Renal pelvis (tissue), 4 donors: Measurements from ENCODE around the gene MACF1. TPM values are rescaled to one million over a fixed set of nuclear protein-coding genes. Genes with fewer than 3 reads are reported as not detected.
"Not testable (repeated sequence)": the region's sequence is repeated elsewhere in the genome, so short reads cannot be mapped to it uniquely, and the experiment has no call there.

Experiments
- DNase-seq: peaks from one replicate; pipeline ENCODE4 v3.0.0-alpha.2; 2013
- polyA plus RNA-seq, 3 donors: library from polyadenylated mRNA; unstranded; fragments of 120-200 nt; gene quantifications; one replicate each; pipeline ENCODE4 v1.2.1, GENCODE V29; 2013; ENCODE audit not compliant: insufficient read length in 3 of 3

The MACF1 gene
- polyA plus RNA-seq, 3 donors, result 227 to 318 (median 276) TPM

- no peak for DNase-seq
Observed at GRCh38 chr1:39489567-39490239, 285.2 kb downstream of the MACF1 start.

DNA sequence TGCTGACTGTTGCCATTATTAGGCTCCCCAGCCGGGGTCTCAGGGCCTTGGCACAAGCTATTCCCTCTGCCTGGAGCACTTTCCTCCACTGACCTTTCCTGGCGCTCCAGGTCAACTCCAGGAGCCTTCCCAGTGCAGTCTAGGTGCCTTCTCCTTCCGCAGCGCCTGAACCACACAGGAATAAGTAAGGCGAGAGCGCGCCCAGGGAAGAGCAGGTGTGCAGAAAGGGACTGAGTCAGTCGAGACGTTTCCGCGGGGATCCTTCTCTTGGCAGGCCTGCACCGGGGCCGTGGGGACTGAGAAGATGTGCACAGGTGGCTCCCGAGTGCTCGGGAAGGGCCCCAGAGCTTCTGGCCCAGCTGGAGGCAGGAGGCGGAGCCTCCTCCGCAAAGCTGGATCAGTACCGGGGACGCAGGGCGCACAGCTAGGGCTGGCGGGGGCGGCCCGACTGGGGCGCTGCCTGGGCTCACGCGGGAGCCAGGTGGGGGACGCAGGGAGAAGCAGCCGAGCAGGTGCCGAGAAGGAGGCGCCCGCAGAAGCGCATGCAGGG, 286.2 kb downstream of the MACF1 start:
- DNase-seq, result no peak

DNA sequence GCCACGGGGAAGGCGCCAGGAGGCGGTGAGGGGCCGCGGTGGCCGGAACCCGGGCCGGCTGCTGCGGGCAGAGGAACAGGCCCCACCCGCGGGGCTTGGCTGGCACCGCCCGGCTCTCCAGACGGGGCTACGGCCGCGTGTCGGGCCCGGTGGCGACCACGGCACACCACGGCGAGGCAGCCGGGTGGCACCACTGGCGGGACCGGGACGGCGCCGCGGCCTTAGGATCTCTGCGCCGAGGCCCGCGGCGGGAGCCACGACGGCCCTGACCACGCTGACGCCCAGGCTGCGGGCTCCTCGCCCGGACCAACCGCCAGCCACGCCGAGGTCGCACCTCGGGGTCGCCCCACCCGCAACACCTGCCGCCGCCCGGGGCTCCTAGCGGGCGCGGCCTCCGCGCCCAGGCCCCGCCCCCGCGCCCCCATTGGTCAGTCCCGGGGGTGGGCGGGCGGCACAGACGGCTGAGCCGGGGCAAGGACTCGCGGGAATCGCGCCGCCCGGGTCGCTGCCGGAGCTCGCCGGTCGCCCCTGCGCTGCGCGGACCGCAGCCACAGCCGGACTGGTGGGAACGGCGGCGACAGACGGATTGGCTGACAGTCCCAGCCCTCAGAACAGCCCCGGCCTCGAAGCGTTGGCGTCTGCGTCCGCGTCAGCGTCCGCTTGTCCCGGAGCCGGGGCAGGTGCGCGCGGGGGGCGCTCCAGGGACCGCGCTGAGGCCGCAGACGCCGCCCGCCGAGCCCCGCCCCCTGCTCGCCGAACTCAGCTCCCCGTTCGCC, 286.8 kb downstream of the MACF1 start, which contains the start of gene BMP8A:
Gene BMP8A, plus strand, starts transcription at position 491 of the 776 bp plus-strand sequence. CDS start 356 bp downstream, outside the sequence.
- peak; percentile 56 for DNase-seq

DNA sequence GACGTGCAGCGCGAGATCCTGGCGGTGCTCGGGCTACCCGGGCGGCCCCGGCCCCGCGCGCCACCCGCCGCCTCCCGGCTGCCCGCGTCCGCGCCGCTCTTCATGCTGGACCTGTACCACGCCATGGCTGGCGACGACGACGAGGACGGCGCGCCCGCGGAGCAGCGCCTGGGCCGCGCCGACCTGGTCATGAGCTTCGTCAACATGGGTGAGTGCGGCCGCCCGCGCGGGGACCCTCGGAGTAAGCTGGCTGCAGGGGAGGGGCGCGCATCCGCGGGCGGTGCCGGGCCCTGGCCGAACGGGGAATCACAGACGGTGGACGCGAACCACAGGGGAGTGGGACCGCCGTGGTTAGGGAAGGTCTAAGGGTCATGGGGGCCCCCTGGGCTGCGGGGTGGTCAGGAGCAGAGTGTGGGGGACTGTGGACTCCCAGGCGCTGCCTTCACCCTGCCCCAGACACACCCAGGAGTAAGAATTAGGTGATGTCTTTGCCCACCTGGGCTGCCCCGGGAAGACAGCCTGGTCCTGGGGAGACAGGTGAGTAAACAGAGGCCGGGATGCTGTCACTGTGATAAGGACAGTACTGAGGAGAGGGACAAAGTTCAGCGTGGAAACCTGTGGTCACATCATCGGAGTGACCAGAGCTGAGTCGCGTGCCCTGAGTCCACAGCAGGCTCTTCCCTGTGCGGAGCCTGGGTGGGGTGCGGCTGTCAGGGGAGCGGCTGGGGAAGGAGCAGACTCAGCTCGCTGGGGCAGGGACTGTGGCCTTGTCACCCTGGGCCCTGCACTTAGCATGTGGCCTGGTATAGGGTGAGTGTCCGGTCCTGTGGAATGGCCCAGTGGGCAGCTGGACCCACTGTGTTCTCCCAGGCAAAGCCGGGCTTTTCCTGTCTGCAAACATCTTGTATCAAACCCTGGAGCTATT, 287.9 kb downstream of the MACF1 start:
- DNase-seq, result not testable (repeated sequence)

- not testable (repeated sequence) for DNase-seq
Observed at GRCh38 chr1:39493043-39493810, 288.7 kb downstream of the MACF1 start.

DNA sequence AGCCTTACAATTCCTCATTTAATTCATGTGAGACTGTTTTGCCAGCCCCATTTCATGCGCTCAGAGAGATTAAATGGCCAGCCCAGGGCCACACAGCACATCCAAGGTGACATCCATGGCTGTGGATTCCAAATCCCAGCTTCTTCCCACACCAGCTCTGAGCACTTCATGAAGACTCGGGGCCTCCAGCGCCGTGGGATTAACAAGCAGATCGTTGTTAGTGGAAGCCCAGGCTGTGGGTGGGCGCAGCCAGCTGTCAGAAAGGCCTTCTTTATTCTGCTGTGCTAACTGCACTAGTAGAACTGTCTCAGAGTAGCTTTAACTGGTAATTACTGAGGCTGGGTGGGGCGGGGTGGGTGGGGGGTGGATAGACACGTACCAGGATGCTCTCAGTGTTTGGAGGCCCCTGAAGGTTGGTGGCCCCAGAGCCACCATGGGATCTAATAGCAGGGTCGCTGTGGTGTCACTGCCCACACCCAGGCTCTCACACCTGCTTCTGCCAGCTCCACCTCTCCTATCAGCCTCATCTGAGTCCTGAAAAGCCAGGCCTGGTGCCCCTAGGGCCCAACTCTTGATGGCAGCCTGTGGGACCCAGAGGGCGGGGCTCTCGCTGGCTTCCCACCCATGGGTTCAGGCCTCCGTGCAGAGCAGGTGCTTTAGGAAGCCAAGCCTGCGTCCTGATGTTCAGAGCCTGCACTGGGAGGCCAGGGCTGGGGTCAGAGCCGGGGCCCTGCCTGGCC, 290.3 kb downstream of the MACF1 start:
- DNase-seq, result no peak

DNA sequence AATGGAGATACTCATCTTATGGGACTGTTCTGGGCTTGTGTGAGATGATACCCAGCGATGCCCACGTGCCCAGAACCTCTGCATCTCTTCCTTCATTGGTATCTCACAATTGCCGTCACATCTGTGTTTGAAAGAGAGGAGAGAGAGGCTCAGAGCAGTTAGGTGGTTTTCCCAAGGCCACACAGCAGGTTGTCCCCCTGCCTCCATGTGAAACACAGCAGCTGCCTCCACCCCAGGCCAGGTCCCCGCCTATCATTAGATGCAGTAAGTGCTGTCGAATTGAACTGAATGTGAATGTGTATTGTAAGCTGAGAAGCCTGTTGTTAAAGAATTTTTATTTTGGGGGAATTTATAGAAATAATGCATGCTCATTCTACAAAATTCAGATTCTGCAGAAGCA, 292.0 kb downstream of the MACF1 start:
- DNase-seq, result not testable (repeated sequence)

DNA sequence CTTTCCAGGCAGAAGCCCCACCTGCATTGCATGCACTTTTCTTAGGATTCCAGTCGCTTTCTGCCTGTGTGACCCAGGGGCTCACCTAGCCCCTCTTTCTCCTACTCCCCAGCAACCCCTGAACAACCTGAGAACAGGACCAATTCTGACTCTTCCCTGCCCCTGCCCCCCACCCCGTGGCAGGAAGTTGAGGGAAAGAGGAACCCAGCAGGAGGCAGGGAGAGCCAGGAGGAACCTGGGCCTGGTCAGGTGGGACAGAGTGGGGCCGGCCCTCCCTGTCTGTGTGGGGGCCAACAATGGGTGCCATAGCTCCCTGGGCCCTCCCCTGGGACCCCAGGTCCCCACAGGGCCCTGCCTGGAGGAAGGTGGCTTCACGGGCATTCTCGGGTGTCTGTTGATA, 293.1 kb downstream of the MACF1 start:
- DNase-seq, result no peak

DNA sequence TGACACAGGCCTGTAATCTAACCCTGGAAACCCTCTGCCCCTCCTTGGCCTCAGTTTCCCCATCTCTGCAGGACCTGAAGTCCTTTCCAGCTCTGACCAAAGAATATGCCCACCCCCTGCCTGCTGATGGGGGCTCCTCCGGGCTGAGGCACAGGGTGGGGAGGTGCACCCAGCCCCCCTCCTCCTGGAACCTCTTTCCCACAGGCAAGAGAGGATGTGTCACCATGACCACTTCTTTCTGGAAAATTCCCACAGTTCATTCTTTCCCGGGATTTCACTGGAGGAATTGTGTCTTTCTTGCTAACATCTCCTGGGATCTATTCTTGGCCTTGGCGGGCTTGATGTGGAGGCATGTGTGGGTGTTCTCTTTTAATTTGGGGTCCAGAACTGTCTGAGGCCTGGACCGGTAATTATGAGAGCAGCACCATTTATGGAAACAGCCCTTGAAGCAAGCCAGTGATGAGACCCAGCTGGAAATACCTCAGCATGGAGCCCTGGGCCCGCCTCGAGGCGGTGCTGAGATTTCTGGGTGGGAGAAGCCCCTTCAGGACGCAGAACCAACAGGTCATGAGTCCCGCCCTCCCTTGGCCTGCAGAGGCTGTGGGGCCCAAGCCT, 293.7 kb downstream of the MACF1 start:
- DNase-seq, result peak; percentile 65

GRCh38 chr1:39498821-39499220, 294.3 kb downstream of the MACF1 start:
- DNase-seq, result not testable (repeated sequence)

DNA sequence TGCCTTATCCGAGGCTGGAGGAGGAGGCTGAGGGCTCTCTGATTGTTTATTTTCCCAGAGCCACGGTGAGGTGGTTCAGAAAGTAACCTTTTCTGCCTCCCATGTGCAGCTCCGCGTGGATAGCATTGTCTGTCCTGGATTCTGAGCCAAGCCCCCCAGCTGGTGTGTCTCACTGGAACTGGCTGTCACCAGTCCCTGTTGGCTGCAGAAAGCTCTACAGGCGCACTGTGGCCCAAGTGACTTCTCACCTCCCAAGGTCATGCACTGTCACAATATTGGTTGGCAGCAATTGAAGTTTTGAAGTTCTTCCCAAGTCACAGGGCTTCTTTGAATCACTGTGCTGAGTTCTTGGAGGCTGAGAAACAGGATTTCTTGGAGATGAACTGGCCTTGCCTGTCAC, 295.2 kb downstream of the MACF1 start:
- no peak for DNase-seq

DNA sequence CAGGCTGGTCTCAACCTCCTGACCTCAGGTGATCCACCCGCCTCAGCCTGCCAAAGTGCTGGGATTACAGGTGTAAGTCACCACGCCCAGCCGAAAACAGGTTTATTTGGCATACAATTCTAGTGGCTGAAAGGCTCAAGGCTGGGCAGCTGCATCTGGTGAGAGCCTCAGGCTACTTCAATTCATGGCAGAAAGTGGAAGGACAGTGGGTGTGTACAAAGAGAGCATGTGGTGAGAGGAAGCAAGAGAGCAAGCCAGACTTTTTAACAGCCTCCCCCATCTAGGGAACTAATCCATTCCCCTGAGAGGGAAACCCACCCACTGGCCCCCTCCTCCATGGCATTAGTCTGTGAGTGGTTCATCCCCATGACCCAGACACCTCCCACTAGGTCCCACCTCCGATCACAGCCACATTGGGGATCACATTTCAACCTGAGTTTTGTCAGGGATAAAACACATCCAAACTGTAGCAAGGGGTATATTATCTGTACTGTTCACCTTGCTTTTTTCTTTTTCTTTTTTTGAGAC, 296.4 kb downstream of the MACF1 start:
- no peak for DNase-seq

GRCh38 chr1:39501666-39502065, 297.2 kb downstream of the MACF1 start:
- no peak for DNase-seq

- DNase-seq, result not testable (repeated sequence)
Observed at GRCh38 chr1:39504436-39504835, 299.9 kb downstream of the MACF1 start.

DNA sequence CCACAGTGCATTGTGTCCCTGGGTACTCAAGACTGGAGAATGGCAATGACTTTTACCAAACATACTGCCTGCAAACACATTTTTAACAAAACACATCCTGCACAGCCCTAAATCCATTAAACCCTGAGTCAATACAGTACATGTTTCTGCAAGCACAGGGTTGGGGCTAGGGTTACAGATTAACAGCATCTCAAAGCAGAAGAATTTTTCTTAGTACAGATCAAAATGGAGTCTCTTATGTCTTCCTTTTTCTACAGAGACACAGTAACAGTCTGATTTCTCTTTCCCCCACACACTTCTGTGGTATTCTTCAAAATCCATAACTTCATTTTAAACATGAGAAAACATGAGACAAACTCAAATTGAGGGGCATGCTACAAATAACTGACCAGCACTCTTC, 300.8 kb downstream of the MACF1 start:
- DNase-seq, result no peak

DNA sequence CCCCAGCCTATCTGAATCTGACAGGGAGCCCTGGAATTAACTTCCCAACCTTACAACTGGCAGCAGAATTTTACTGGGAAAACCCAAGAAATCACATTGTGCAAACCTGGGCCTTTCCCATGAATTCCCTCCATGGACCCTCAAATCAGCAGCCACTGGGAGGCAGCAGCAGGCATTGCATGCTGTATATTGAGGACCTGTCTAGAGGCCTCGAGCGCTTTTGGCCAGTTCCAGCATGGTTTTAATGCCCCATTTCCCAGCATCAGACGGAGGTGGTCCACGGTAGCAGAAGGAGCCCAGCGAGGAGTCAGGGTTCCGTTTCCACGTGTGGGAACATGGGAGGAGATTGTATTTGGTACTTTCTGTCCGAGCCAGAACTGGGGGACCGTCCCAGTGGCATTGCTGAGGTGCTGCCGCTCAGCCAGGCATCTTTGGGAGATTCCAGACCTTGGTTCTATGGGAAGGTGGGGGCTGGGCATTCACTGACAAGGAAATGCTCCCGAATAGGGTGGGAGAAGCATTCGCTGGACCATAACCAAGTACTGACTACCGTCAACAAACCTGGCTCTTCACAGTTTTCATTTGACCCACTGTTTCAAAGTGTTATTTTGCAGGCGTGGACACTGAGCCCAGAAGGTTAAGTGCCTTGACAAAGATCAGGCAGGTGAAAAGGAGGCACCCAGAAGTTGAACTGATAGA, 302.9 kb downstream of the MACF1 start:
- DNase-seq, result no peak

DNA sequence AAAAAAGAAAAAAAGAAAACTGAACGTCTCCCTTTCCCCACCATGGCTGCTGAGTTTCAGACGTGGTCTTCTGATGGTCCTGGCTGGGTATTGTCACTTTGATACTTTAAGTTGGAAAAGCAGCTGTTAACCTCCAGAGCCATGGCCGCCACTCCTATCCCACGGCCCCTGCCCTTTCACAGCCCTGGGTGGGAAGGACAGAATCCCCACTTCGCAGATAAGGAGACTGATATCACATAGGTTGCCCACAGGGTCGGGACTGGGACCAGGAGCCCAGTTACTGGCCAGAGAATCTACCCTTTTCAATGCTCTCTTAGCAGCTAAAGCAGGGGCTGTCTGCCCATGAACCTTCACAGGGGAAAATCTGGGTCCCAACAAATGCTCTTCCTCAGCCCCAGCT, 303.8 kb downstream of the MACF1 start:
- DNase-seq, result no peak

GRCh38 chr1:39508857-39509305, 304.4 kb downstream of the MACF1 start:
- no peak for DNase-seq
